ENCODE measurements around the gene TSPAN4. TPM values are rescaled to one million over a fixed set of nuclear protein-coding genes. Genes with fewer than 3 reads are reported as not detected.

The TSPAN4 gene
- total and polyA plus RNA-seq, 8 donors = 10.5 to 116 (median 28.4) TPM

DNA sequence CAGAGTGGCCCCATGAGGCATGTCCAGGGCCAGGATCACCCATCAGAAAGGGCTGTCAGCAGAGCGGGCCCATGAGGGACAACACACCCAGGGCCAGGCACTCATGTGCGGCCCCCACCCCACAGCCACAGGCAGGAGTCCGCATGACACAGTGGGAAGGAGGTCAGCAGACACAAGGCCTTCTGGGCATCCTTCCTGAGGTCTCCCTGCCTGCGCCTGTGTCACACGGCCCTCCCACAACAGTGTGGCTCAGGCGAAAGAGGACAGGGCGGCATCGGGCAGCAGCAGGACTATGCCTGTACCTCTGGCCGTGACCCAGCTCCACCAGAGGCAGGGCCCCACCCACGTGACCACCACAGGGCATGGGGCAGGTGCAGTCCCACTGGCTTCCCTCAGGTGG is 40.9 kb downstream of the TSPAN4 start:
- Histone ChIP-seq H3K9me3 (no peaks in the 10 kb centered on the region), H3K27ac (no peak overlapping the region), H3K4me1 (no peaks in the 10 kb centered on the region), H3K4me3 (no peak overlapping the region), H3K27me3 (no peaks in the 10 kb centered on the region), H3K36me3 (peaks cover 13 to 96% (median 85%) of the 10 kb centered on the region in 4 donors)
- intact Hi-C loops (cut with DNase I; ENCODE audit: low total_unique reads) = no loop called here
- WGBS, 5 donors = 47 to 94% (median 87%) methylated on average over 2 to 10 of the region's 10 CpGs
- TF ChIP-seq, protein P1, sequence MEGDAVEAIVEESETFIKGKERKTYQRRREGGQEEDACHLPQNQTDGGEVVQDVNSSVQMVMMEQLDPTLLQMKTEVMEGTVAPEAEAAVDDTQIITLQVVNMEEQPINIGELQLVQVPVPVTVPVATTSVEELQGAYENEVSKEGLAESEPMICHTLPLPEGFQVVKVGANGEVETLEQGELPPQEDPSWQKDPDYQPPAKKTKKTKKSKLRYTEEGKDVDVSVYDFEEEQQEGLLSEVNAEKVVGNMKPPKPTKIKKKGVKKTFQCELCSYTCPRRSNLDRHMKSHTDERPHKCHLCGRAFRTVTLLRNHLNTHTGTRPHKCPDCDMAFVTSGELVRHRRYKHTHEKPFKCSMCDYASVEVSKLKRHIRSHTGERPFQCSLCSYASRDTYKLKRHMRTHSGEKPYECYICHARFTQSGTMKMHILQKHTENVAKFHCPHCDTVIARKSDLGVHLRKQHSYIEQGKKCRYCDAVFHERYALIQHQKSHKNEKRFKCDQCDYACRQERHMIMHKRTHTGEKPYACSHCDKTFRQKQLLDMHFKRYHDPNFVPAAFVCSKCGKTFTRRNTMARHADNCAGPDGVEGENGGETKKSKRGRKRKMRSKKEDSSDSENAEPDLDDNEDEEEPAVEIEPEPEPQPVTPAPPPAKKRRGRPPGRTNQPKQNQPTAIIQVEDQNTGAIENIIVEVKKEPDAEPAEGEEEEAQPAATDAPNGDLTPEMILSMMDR (IDR thresholded peaks at IDR 0.05) = no peak
- TF ChIP-seq POLR2AphosphoS5 (IDR thresholded peaks at IDR 0.05) (no peak), EP300 (IDR thresholded peaks at IDR 0.05) (no peak), POLR2A (IDR thresholded peaks at IDR 0.05) (no peak)
- DNase-seq = no peak

DNA sequence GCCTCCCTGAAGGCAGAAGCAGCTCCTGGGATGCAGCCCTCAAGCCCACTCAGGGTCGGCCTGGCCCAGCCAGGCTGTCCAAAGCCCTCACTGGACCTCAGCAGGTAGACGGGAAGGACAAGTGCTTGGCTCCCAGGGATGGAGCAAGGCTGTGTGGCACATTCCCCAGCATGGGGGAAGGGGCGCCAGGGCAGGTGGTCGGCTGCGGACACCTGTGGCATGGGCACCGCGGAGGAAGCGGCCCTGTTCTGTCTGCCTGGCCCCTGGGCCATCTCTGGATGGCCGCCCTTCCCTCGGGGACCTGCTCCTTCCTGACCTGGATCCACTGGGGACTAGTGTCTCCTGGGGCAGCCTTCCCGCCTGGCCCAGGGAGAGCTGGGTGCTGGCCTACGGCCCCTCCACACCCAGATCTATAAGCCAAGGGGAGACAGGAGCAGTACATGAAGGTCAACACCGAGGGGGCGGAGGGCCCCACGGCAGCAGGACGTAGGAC is 42.0 kb downstream of the TSPAN4 start:
- Histone ChIP-seq H3K27ac (no peak overlapping the region), H3K9me3 (no peaks in the 10 kb centered on the region), H3K4me3 (no peak overlapping the region), H3K4me1 (no peaks in the 10 kb centered on the region), H3K27me3 (no peaks in the 10 kb centered on the region), H3K36me3 (peaks cover 13 to 95% (median 78%) of the 10 kb centered on the region in 4 donors)
- intact Hi-C loops (cut with DNase I; ENCODE audit: low total_unique reads) = no loop called here
- DNase-seq = no peak
- 82 to 90% (median 88%) methylated on average over 12 to 16 of the region's 16 CpGs for WGBS, 5 donors
- TF ChIP-seq EP300 (IDR thresholded peaks at IDR 0.05) = no peak

DNA sequence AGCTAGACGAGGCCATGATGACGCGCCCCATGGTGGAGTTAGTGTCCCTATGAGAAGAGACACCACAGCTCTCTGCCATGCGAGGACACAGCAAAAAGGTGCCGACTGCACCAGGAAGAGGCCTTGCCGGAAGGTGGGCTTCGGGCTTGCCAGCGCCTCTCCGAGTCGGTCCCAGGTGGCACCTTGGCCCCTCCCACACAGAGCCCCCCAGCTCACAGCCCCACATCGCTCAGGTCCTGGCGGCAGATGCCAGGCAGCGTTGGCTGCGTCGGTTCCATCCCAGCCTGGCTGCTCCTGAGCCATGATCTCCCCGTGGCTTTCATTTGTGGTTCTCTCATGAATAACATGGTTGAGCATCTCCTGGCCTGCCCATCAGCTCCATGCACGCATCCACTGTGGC is 43.9 kb downstream of the TSPAN4 start:
- TF ChIP-seq POLR2AphosphoS5 (IDR thresholded peaks at IDR 0.05) (no peak), EP300 (IDR thresholded peaks at IDR 0.05) (no peak), POLR2A (IDR thresholded peaks at IDR 0.05) (no peak)
- TF ChIP-seq, protein P1 (IDR thresholded peaks at IDR 0.05) = no peak
- intact Hi-C loops (cut with DNase I; ENCODE audit: low total_unique reads) = no loop called here
- WGBS, 5 donors = 93 to 97% (median 97%) methylated on average over 16 to 17 of the region's 17 CpGs
- Histone ChIP-seq H3K4me3 (no peak overlapping the region), H3K27ac (no peak overlapping the region), H3K4me1 (no peaks in the 10 kb centered on the region), H3K36me3 (peaks cover 10 to 97% (median 71%) of the 10 kb centered on the region in 4 donors), H3K9me3 (no peaks in the 10 kb centered on the region), H3K27me3 (no peaks in the 10 kb centered on the region)
- no peak for DNase-seq

- intact Hi-C loops (cut with DNase I; ENCODE audit: low total_unique reads) = no loop called here
- Histone ChIP-seq H3K27me3 (no peaks in the 10 kb centered on the region), H3K9me3 (no peaks in the 10 kb centered on the region), H3K4me1 (no peaks in the 10 kb centered on the region), H3K36me3 (peaks cover 9 to 93% (median 63%) of the 10 kb centered on the region in 4 donors), H3K4me3 (no peak overlapping the region), H3K27ac (no peak overlapping the region)
- no peak for DNase-seq
- TF ChIP-seq, protein P1 (IDR thresholded peaks at IDR 0.05) = no peak
- no peak for TF ChIP-seq EP300 (IDR thresholded peaks at IDR 0.05)
- no peak for TF ChIP-seq POLR2A (IDR thresholded peaks at IDR 0.05)
- TF ChIP-seq POLR2AphosphoS5 (IDR thresholded peaks at IDR 0.05) = no peak
- WGBS, 5 donors = 95 to 98% (median 96%) methylated on average over 14 of the region's 14 CpGs
Measured at GRCh38 chr11:887589-887988, 44.9 kb downstream of the TSPAN4 start.

Measured in stomach (tissue), 9 donors.